ENCODE measurements around the gene SH3GLB1. TPM values are rescaled to one million over a fixed set of nuclear protein-coding genes. Genes with fewer than 3 reads are reported as not detected.

The SH3GLB1 gene
- total RNA-seq, 1 experiment from 2014 or later = 48.7 TPM

DNA sequence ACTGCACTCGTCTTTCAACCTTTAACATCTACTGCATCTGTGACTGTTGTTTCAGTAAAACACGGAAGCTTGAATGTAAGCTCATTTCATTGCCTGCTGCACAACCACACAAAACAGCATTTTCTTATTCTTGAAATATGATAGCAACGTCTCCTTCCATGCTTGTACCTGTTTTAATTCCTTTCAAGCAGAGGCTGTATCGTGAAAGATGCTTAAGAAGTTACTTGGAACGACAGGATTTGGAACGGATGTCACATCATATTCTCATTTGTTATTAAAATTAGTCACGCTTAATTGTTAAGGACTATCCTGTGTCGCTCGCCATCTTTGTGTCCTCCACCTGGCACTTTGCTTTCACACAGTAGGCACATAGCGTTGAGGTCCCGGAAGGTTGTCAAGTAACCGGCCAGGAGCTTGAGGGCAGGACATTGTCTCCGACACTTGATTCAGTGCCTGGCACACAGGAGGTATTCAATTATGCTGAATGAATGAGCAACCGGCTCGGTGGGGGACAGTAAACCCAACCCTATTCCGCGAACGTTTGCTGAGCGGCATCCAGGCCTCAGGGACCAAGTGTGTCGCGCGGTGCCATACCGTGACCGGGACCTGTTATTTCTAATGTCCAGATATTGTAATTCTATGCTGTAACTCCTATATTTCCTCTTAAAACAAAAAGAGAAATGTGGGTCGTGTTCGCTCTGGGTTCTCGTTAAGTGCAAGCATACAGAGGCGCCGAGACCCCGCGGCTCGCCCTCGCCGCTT, 499 bp upstream of the SH3GLB1 start:
- ChIA-PET POLR2A (interaction anchor here (0.6 kb wide), 2 partner anchors 18 to 212 kb away, joined by 3 to 4 read pairs; no protein-coding TSS in a partner anchor), CTCF (interaction anchor here (0.6 to 1.7 kb wide), 23 partner anchors 9 to 343 kb away, joined by 3 to 13 read pairs (median 4); partner anchors contain the start of genes HS2ST1, ODF2L and SELENOF)
- Histone ChIP-seq H3K9me3 (no peaks in the 10 kb centered on the region), H3K4me1 (peaks cover 10% of the 10 kb centered on the region), H3K27me3 (replicated peaks; ENCODE audit: control insufficient read depth, insufficient read depth, low read length) (no peaks in the 10 kb centered on the region), H3K4me3 (ENCODE audit: low read depth, low read length) (peak overlapping the region; percentile 82), H3K36me3 (ENCODE audit: control insufficient read depth, insufficient read depth, low read length) (no peaks in the 10 kb centered on the region)
- peak overlapping the region; percentile 95 for H3K27ac Mint-ChIP-seq (ENCODE audit: unreplicated experiment)
- intact Hi-C loops (cut with micrococcal nuclease; ENCODE audit: unreplicated experiment) = loop anchor here (2.0 to 10.0 kb wide), 4 partner anchors 71 to 381 kb away; partner anchors contain the start of genes HS2ST1 and SELENOF
- peaks cover 10% of the 10 kb centered on the region for H3K36me3 Mint-ChIP-seq (ENCODE audit: insufficient read depth, unreplicated experiment)
- no peaks in the 10 kb centered on the region for H3K9me3 Mint-ChIP-seq (ENCODE audit: unreplicated experiment)
- peaks cover 7% of the 10 kb centered on the region for H3K4me1 Mint-ChIP-seq (ENCODE audit: low read depth, unreplicated experiment)
- H3K4me3 Mint-ChIP-seq (ENCODE audit: unreplicated experiment) = peak overlapping the region; percentile 98
- TF ChIP-seq, protein P1, sequence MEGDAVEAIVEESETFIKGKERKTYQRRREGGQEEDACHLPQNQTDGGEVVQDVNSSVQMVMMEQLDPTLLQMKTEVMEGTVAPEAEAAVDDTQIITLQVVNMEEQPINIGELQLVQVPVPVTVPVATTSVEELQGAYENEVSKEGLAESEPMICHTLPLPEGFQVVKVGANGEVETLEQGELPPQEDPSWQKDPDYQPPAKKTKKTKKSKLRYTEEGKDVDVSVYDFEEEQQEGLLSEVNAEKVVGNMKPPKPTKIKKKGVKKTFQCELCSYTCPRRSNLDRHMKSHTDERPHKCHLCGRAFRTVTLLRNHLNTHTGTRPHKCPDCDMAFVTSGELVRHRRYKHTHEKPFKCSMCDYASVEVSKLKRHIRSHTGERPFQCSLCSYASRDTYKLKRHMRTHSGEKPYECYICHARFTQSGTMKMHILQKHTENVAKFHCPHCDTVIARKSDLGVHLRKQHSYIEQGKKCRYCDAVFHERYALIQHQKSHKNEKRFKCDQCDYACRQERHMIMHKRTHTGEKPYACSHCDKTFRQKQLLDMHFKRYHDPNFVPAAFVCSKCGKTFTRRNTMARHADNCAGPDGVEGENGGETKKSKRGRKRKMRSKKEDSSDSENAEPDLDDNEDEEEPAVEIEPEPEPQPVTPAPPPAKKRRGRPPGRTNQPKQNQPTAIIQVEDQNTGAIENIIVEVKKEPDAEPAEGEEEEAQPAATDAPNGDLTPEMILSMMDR (IDR thresholded peaks at IDR 0.05; ENCODE audit: insufficient read depth in 1 of 2, low read depth in 1 of 2, low read length in 1 of 2, severe bottlenecking in 1 of 2, unreplicated experiment in 1 of 2) = no peak
- DNase-seq = no peak
- H3K27me3 Mint-ChIP-seq (ENCODE audit: insufficient read depth, unreplicated experiment) = no peaks in the 10 kb centered on the region
- TSS peak; percentile 19 for BruUV-seq (replicated peaks)

DNA sequence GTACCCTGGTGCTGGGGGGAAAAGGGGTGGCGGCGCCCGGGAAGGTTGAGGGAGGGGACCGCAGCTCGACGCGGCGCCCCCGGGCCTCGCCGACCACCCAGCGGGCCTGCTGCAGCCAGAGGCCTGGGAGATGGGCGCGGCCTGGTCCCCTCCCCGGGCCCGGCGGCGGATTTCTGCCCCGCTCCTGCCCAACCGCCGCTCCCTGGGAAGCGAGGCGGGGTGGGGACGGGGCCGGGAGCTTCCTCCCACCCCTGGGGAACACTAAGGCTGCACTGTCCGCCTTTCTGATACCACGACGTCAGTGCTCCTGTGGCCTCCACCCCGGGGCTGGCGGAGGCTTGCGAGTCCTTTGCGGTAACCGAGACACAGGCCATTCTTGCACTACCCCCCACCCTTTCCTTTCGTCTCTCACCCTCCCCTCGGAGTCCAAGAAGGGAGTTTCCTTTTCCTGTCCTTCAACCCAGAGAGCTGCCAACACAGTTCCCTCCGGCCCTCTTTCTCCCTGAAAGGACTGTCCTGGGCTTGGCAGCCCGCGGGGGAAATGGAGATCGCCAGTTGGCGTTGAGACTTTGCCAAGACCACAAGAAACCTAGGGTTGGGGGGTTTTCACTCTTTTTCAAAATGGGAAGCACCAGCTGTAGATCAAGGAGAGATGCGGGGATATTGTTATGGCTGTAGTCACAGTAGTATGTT, 742 bp downstream of the SH3GLB1 start:
- Histone ChIP-seq H3K4me1 (peaks cover 10% of the 10 kb centered on the region), H3K27me3 (replicated peaks; ENCODE audit: control insufficient read depth, insufficient read depth, low read length) (no peaks in the 10 kb centered on the region), H3K9me3 (no peaks in the 10 kb centered on the region), H3K36me3 (ENCODE audit: control insufficient read depth, insufficient read depth, low read length) (no peaks in the 10 kb centered on the region), H3K4me3 (ENCODE audit: low read depth, low read length) (peak overlapping the region; percentile 82)
- CTCF ChIA-PET = interaction anchor here (0.6 to 1.7 kb wide), 13 partner anchors 8 to 320 kb away, joined by 3 to 13 read pairs (median 5); partner anchors contain the start of gene ODF2L
- H3K4me1 Mint-ChIP-seq (ENCODE audit: low read depth, unreplicated experiment) = peaks cover 7% of the 10 kb centered on the region
- peaks cover 10% of the 10 kb centered on the region for H3K36me3 Mint-ChIP-seq (ENCODE audit: insufficient read depth, unreplicated experiment)
- DNase-seq = peak in 1 of 2 experiments; percentile 46
- H3K27ac Mint-ChIP-seq (ENCODE audit: unreplicated experiment) = peak overlapping the region; percentile 95
- intact Hi-C loops (cut with micrococcal nuclease; ENCODE audit: unreplicated experiment) = loop anchor here (2.0 to 10.0 kb wide), 4 partner anchors 70 to 380 kb away; partner anchors contain the start of genes HS2ST1 and SELENOF
- H3K27me3 Mint-ChIP-seq (ENCODE audit: insufficient read depth, unreplicated experiment) = no peaks in the 10 kb centered on the region
- no peaks in the 10 kb centered on the region for H3K9me3 Mint-ChIP-seq (ENCODE audit: unreplicated experiment)
- TF ChIP-seq, protein P1 (IDR thresholded peaks at IDR 0.05; ENCODE audit: insufficient read depth in 1 of 2, low read depth in 1 of 2, low read length in 1 of 2, severe bottlenecking in 1 of 2, unreplicated experiment in 1 of 2) = no peak
- POLR2A ChIA-PET = interaction anchor here (0.6 to 0.8 kb wide), 2 partner anchors 209 to 210 kb away, joined by 3 to 8 read pairs; partner anchors contain the start of genes HS2ST1 and SELENOF
- BruUV-seq (replicated peaks) = no TSS peak
- peak overlapping the region; percentile 98 for H3K4me3 Mint-ChIP-seq (ENCODE audit: unreplicated experiment)

DNA sequence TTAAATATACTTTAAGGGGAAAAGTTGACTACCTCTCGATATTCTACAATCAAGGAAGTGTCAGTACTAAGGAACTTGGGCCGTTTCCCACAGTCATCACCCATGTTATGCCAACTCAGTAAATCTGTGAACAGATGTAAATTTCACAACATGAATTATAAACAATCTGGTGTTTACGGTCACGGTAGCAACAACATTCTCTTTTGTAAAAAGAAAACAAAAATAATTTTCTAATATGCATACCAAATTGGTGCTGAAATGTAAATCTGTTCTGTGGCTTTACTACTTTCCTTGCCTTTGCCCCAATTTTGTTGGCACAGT, 1.2 kb downstream of the SH3GLB1 start:
- Mint-ChIP-seq H3K4me3 (ENCODE audit: unreplicated experiment) (peak overlapping the region; percentile 98), H3K9me3 (ENCODE audit: unreplicated experiment) (no peaks in the 10 kb centered on the region), H3K36me3 (ENCODE audit: insufficient read depth, unreplicated experiment) (peaks cover 10% of the 10 kb centered on the region), H3K4me1 (ENCODE audit: low read depth, unreplicated experiment) (peaks cover 7% of the 10 kb centered on the region), H3K27ac (ENCODE audit: unreplicated experiment) (peak overlapping the region; percentile 95), H3K27me3 (ENCODE audit: insufficient read depth, unreplicated experiment) (no peaks in the 10 kb centered on the region)
- Histone ChIP-seq H3K9me3 (no peaks in the 10 kb centered on the region), H3K4me1 (peaks cover 10% of the 10 kb centered on the region), H3K36me3 (ENCODE audit: control insufficient read depth, insufficient read depth, low read length) (no peaks in the 10 kb centered on the region), H3K4me3 (ENCODE audit: low read depth, low read length) (peak overlapping the region; percentile 82), H3K27me3 (replicated peaks; ENCODE audit: control insufficient read depth, insufficient read depth, low read length) (no peaks in the 10 kb centered on the region)
- ChIA-PET POLR2A (interaction anchor here (0.8 kb wide), 1 partner anchor 210 kb away, joined by 3 read pairs; no protein-coding TSS in a partner anchor), CTCF (interaction anchor here (1.2 to 1.7 kb wide), 3 partner anchors 8 to 204 kb away, joined by 3 to 5 read pairs (median 5); no protein-coding TSS in a partner anchor)
- BruUV-seq (replicated peaks) = TSS peak; percentile 34
- intact Hi-C loops (cut with micrococcal nuclease; ENCODE audit: unreplicated experiment) = loop anchor here (2.0 to 10.0 kb wide), 4 partner anchors 69 to 379 kb away; partner anchors contain the start of genes HS2ST1 and SELENOF
- TF ChIP-seq, protein P1 (IDR thresholded peaks at IDR 0.05; ENCODE audit: insufficient read depth in 1 of 2, low read depth in 1 of 2, low read length in 1 of 2, severe bottlenecking in 1 of 2, unreplicated experiment in 1 of 2) = no peak
- no peak for DNase-seq

Measured in Caco-2 (cell line).